Small intestine (tissue), 16 donors: ENCODE data around the gene FMO2. TPM values are rescaled to one million over a fixed set of nuclear protein-coding genes. Genes with fewer than 3 reads are reported as not detected.

Experiments
- DNase-seq, 2 donors: peaks; one replicate each; pipeline versions ENCODE4 v3.0.0 to v3.0.0-alpha.2; 2013
- FAIRE-seq: peaks from 2 replicates; lab custom pipeline; 2012; peaks lifted over from hg19 to GRCh38; lab: Jason Lieb, UNC
- H3K27ac ChIP-seq, 3 donors: one replicate each; pipeline ENCODE4 v1.5.1; 2013; ENCODE audit warnings: low read length in 2 of 3, mild to moderate bottlenecking in 2 of 3, control low read depth in 1 of 3, inconsistent platforms in 1 of 3, low read depth in 1 of 3, moderate library complexity in 1 of 3
- H3K27me3 ChIP-seq, 3 donors: one replicate each; pipeline ENCODE4 v1.6.1; 2013; ENCODE audit warnings: low read length in 3 of 3, inconsistent platforms in 1 of 3; ENCODE audit not compliant: control insufficient read depth in 3 of 3, insufficient read depth in 3 of 3
- H3K36me3 ChIP-seq, 3 donors: one replicate each; pipeline ENCODE4 v1.6.1; 2013; ENCODE audit warnings: low read length in 3 of 3, inconsistent platforms in 1 of 3, low read depth in 1 of 3, mild to moderate bottlenecking in 1 of 3, moderate library complexity in 1 of 3; ENCODE audit not compliant: control insufficient read depth in 3 of 3, insufficient read depth in 2 of 3
- H3K4me1 ChIP-seq, 3 donors: one replicate each; pipeline ENCODE4 v1.6.1; 2013; ENCODE audit warnings: low read length in 2 of 3, inconsistent platforms in 1 of 3, low read depth in 1 of 3, mild to moderate bottlenecking in 1 of 3, moderate library complexity in 1 of 3; ENCODE audit not compliant: control insufficient read depth in 3 of 3, insufficient read depth in 2 of 3
- H3K4me3 ChIP-seq, 3 donors: one replicate each; pipeline ENCODE4 v1.5.1; 2013; ENCODE audit warnings: low read length in 3 of 3, control low read depth in 1 of 3, inconsistent platforms in 1 of 3, low read depth in 1 of 3, mild to moderate bottlenecking in 1 of 3, moderate library complexity in 1 of 3
- H3K9me3 ChIP-seq, 2 donors: one replicate each; pipeline ENCODE4 v1.6.1; 2013; ENCODE audit warnings: low read depth in 1 of 2, low read length in 1 of 2; ENCODE audit not compliant: control insufficient read depth in 2 of 2, insufficient read depth in 1 of 2
- WGBS, 3 donors: extraction: QIAGEN DNeasy Blood & Tissue Kit; methylation state at CpG; one replicate each; pipeline ENCODE4 v1.1.7; 2013; 5-methylcytosine and 5-hydroxymethylcytosine counted together
- long read RNA-seq, 10 donors: transcript quantifications; one replicate each; lab custom pipeline, GENCODE V29; 2026
- polyA plus RNA-seq, 4 donors: library from polyadenylated mRNA; stranded (reverse) in 3 of 4; unstranded in 1 of 4; fragments of 200-250 nt in 3 of 4; fragments of 120-200 nt in 1 of 4; gene quantifications; one replicate each; pipeline versions ENCODE4 v1.2.1 to v1.2.3, GENCODE V29; 2013
- donor health status: healthy with polysubstance abuse.
- donor health status: control.
- donor health status: control.
- donor health status: Bipolar disorder and iron deficiency.
- donor health status: healthy.

FMO2 gene
- polyA plus RNA-seq = 1 to 10 TPM in 2 of 4 donors, under 1 TPM in 2; 0.06 to 1.6 (median 0.65) TPM
- long read RNA-seq, donor 1 = 0 reads
- long read RNA-seq, donor 2 = 0 reads
- long read RNA-seq, donor 3 = 0 reads
- long read RNA-seq, donor 4 = 0 reads
- long read RNA-seq, donor 5 = 0 reads
- long read RNA-seq, donor 6 = 0 reads
- long read RNA-seq, donor 7 = 0 reads
- long read RNA-seq, donor 8 = 0 reads
- long read RNA-seq, donor 9 = 0 reads
- long read RNA-seq, donor 10 = 0 reads

- no peak for FAIRE-seq
- H3K27me3 ChIP-seq = no peaks in the 10 kb centered on the region
- WGBS, 3 donors = 66 to 80% (median 78%) methylated on average over 6 of the region's 6 CpGs
- no peaks in the 10 kb centered on the region for H3K9me3 ChIP-seq
- H3K4me3 ChIP-seq = no peak within 1 kb of the TSS
- peaks cover 0 to 3% (median 0%) of the 10 kb centered on the region in 3 donors for H3K4me1 ChIP-seq
- no peak within 1 kb of the TSS for H3K27ac ChIP-seq
- H3K36me3 ChIP-seq = no peaks in the 10 kb centered on the region
- DNase-seq = no peak
These were observed at the start of gene FMO2 for GRCh38 chr1:171185091-171185490. Gene FMO2 (plus strand): TSS chr1:171185300. CDS start chr1:171185714, 414 bp downstream.

- no peak overlapping the region for H3K4me3 ChIP-seq
- H3K27me3 ChIP-seq = no peaks in the 10 kb centered on the region
- H3K27ac ChIP-seq = no peak overlapping the region
- WGBS, 3 donors = 52 to 67% (median 52%) methylated on average over 2 of the region's 2 CpGs
- H3K9me3 ChIP-seq = no peaks in the 10 kb centered on the region
- no peaks in the 10 kb centered on the region for H3K36me3 ChIP-seq
- FAIRE-seq (no peak), DNase-seq (no peak)
- peaks cover 0 to 6% (median 3%) of the 10 kb centered on the region in 3 donors for H3K4me1 ChIP-seq
These were observed 47.5 kb upstream of the FMO2 start for GRCh38 chr1:171137580-171137979.

- DNase-seq (no peak), FAIRE-seq (no peak)
- H3K27ac ChIP-seq = no peak overlapping the region
- H3K27me3 ChIP-seq = no peaks in the 10 kb centered on the region
- H3K4me1 ChIP-seq = peaks cover 0 to 7% (median 6%) of the 10 kb centered on the region in 3 donors
- H3K36me3 ChIP-seq = no peaks in the 10 kb centered on the region
- H3K9me3 ChIP-seq = no peaks in the 10 kb centered on the region
- 67 to 89% (median 87%) methylated on average over 2 of the region's 2 CpGs for WGBS, 3 donors
- H3K4me3 ChIP-seq = no peak overlapping the region
These were observed 46.1 kb upstream of the FMO2 start for GRCh38 chr1:171138980-171139379.

- no peaks in the 10 kb centered on the region for H3K27me3 ChIP-seq
- H3K27ac ChIP-seq = no peak overlapping the region
- WGBS, 3 donors = 83 to 94% (median 85%) methylated on average over 4 of the region's 4 CpGs
- H3K9me3 ChIP-seq = no peaks in the 10 kb centered on the region
- DNase-seq (no peak), FAIRE-seq (no peak)
- no peaks in the 10 kb centered on the region for H3K36me3 ChIP-seq
- no peak overlapping the region for H3K4me3 ChIP-seq
- peaks cover 0 to 7% (median 6%) of the 10 kb centered on the region in 3 donors for H3K4me1 ChIP-seq
These were observed 45.2 kb upstream of the FMO2 start for GRCh38 chr1:171139890-171140289.

GRCh38 chr1:171140401-171140800 is 44.7 kb upstream of the FMO2 start:
- no peak for DNase-seq
- Histone ChIP-seq H3K9me3 (no peaks in the 10 kb centered on the region), H3K27me3 (no peaks in the 10 kb centered on the region), H3K4me1 (peaks cover 0 to 7% (median 6%) of the 10 kb centered on the region in 3 donors), H3K4me3 (no peak overlapping the region), H3K27ac (no peak overlapping the region), H3K36me3 (no peaks in the 10 kb centered on the region)
- 74 to 82% (median 74%) methylated on average over 5 of the region's 5 CpGs for WGBS, 3 donors
- FAIRE-seq = no peak

GRCh38 chr1:171140956-171141687 is 44.0 kb upstream of the FMO2 start:
- 32 to 45% (median 40%) methylated on average over 4 of the region's 4 CpGs for WGBS, 3 donors
- no peak for DNase-seq
- Histone ChIP-seq H3K36me3 (no peaks in the 10 kb centered on the region), H3K9me3 (no peaks in the 10 kb centered on the region), H3K4me1 (peaks cover 0 to 7% (median 6%) of the 10 kb centered on the region in 3 donors), H3K27me3 (no peaks in the 10 kb centered on the region), H3K27ac (peak overlapping the region in 1 of 3 donors; percentile 43), H3K4me3 (no peak overlapping the region)
- no peak for FAIRE-seq

GRCh38 chr1:171141688-171142415 is 43.2 kb upstream of the FMO2 start:
- Histone ChIP-seq H3K4me3 (no peak overlapping the region), H3K4me1 (peaks cover 0 to 7% (median 6%) of the 10 kb centered on the region in 3 donors)
- FAIRE-seq = no peak

More at GRCh38 chr1:171141688-171142415, 43.2 kb upstream of the FMO2 start:
- H3K36me3 ChIP-seq = no peaks in the 10 kb centered on the region
- no peaks in the 10 kb centered on the region for H3K27me3 ChIP-seq
- no peak for DNase-seq
- 33 to 73% (median 64%) methylated on average over 6 of the region's 6 CpGs for WGBS, 3 donors
- peak overlapping the region in 1 of 3 donors; percentile 88 for H3K27ac ChIP-seq
- no peaks in the 10 kb centered on the region for H3K9me3 ChIP-seq
